Progenitor cell of endocrine pancreas (in vitro differentiated cells): ENCODE data around the gene AHDC1. TPM values are rescaled to one million over a fixed set of nuclear protein-coding genes. Genes with fewer than 3 reads are reported as not detected.

ENCODE experiments used
- DNase-seq: peaks from one replicate; pipeline ENCODE4 v3.0.0; 2021; ENCODE audit warnings: low spot score; ENCODE audit not compliant: unreplicated experiment
- H3K27ac Mint-ChIP-seq: 2 replicates; pipeline ENCODE4 v1.8.0; 2021; ENCODE audit warnings: mild to moderate bottlenecking, moderate library complexity, mixed read lengths
- H3K27me3 Mint-ChIP-seq: 2 replicates; pipeline ENCODE4 v1.8.0; 2021; ENCODE audit warnings: mixed read lengths
- H3K36me3 Mint-ChIP-seq: 2 replicates; pipeline ENCODE4 v1.8.0; 2022; ENCODE audit warnings: mixed read lengths; ENCODE audit not compliant: insufficient read depth
- H3K4me1 Mint-ChIP-seq: 2 replicates; pipeline ENCODE4 v1.8.0; 2021; ENCODE audit warnings: low read depth, mixed read lengths
- H3K4me3 Mint-ChIP-seq: 2 replicates; pipeline ENCODE4 v1.8.0; 2021; ENCODE audit warnings: low read depth, mild to moderate bottlenecking, moderate library complexity, mixed read lengths
- H3K9me3 Mint-ChIP-seq: 2 replicates; pipeline ENCODE4 v1.8.0; 2021; ENCODE audit warnings: low read depth, mixed read lengths
- total RNA-seq: library from RNA; stranded (reverse); gene quantifications from 2 replicates; pipeline ENCODE4 v1.2.1, GENCODE V29; 2021
- TF ChIP-seq, protein P1 (sequence below): fragments of 200-600 bp; sonication (generic); IDR thresholded peaks from one replicate; pipeline ENCODE4 v1.5.0; 2021; ENCODE audit warnings: antibody characterized with exemption, mild to moderate bottlenecking; ENCODE audit not compliant: unreplicated experiment

The AHDC1 gene
- total RNA-seq, 1 donor from 2014 or later: 53.3 TPM

DNA sequence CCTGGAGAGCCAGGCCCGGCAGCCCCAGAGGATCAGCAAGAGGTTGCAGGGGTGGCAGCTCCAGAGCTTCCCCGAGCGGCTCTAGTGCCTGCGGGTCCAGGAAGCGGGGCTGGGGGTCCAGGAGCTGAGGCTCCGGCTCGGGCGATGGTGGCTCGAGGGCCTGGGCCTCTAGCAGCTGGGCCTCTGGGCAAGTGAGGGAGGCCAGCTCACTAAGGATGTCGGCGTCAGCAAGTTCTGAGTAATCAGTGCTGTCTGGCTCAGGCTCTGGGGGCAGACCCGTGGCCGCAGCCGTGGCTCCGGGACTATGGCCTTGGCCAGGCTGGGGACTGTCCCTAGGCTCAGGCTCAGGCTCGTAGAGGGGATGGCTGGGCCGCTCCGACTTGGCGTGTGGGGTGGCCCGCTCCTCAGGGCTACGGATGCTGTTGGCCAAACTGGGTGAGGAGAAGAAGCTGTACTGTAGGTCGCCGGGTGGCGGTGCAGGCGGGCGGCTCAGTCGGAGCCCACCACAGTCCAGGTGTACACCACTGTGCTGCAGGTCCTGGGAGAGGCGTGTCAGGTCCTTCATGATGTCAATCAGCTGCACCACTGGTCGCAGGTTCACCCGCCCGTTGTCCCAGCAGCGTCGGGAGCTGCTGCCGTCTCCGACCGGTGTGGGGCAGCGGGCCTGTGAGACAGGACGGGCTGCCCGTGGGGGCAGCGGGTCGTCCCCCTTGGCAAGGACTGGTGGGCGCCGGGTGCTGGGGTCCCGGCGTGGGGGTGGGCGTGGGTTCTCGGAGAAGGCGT lies 52.6 kb downstream of the AHDC1 start:
- TF ChIP-seq, protein P1, sequence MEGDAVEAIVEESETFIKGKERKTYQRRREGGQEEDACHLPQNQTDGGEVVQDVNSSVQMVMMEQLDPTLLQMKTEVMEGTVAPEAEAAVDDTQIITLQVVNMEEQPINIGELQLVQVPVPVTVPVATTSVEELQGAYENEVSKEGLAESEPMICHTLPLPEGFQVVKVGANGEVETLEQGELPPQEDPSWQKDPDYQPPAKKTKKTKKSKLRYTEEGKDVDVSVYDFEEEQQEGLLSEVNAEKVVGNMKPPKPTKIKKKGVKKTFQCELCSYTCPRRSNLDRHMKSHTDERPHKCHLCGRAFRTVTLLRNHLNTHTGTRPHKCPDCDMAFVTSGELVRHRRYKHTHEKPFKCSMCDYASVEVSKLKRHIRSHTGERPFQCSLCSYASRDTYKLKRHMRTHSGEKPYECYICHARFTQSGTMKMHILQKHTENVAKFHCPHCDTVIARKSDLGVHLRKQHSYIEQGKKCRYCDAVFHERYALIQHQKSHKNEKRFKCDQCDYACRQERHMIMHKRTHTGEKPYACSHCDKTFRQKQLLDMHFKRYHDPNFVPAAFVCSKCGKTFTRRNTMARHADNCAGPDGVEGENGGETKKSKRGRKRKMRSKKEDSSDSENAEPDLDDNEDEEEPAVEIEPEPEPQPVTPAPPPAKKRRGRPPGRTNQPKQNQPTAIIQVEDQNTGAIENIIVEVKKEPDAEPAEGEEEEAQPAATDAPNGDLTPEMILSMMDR: no peak
- DNase-seq: no peak
- no peaks in the 10 kb centered on the region for H3K9me3 Mint-ChIP-seq
- peaks cover 20% of the 10 kb centered on the region for H3K4me1 Mint-ChIP-seq
- no peak overlapping the region for H3K27ac Mint-ChIP-seq
- H3K27me3 Mint-ChIP-seq: no peaks in the 10 kb centered on the region
- peaks cover 8% of the 10 kb centered on the region for H3K36me3 Mint-ChIP-seq
- no peak overlapping the region for H3K4me3 Mint-ChIP-seq

GRCh38 chr1:27550510-27551169 lies 53.3 kb downstream of the AHDC1 start:
- Mint-ChIP-seq H3K4me1 (peaks cover 16% of the 10 kb centered on the region), H3K27me3 (no peaks in the 10 kb centered on the region), H3K27ac (no peak overlapping the region), H3K4me3 (no peak overlapping the region), H3K9me3 (no peaks in the 10 kb centered on the region), H3K36me3 (peaks cover 8% of the 10 kb centered on the region)
- no peak for DNase-seq
- TF ChIP-seq, protein P1: no peak

- TF ChIP-seq, protein P1: no peak
- Mint-ChIP-seq H3K27ac (no peak overlapping the region), H3K4me3 (no peak overlapping the region), H3K4me1 (peaks cover 12% of the 10 kb centered on the region), H3K27me3 (no peaks in the 10 kb centered on the region), H3K9me3 (no peaks in the 10 kb centered on the region), H3K36me3 (peaks cover 8% of the 10 kb centered on the region)
- no peak for DNase-seq
These were observed 54.0 kb downstream of the AHDC1 start for GRCh38 chr1:27549807-27550408.

GRCh38 chr1:27548858-27549719 lies 54.9 kb downstream of the AHDC1 start:
- Mint-ChIP-seq H3K9me3 (no peaks in the 10 kb centered on the region), H3K27ac (no peak overlapping the region), H3K4me1 (peaks cover 4% of the 10 kb centered on the region), H3K27me3 (no peaks in the 10 kb centered on the region), H3K4me3 (no peak overlapping the region), H3K36me3 (peaks cover 8% of the 10 kb centered on the region)
- DNase-seq: no peak
- TF ChIP-seq, protein P1: no peak
